Liver (tissue), 3 donors: Measurements from ENCODE around the gene DDO.

Source experiments
- ATF3 ChIP-seq: IDR thresholded peaks from 2 replicates; pipeline ENCODE4 v1.6.1; 2016; ENCODE audit warnings: antibody characterized with exemption
- CTCF ChIP-seq: fragments of 150-350 bp; IDR thresholded peaks from 2 replicates; pipeline ENCODE4 v1.5.1; 2017; ENCODE audit warnings: improper control_type of control experiment, low read depth, low read length; ENCODE audit not compliant: missing input control
- FOXA2 ChIP-seq: IDR thresholded peaks from 2 replicates; pipeline ENCODE4 v1.6.1; 2016; ENCODE audit warnings: antibody characterized with exemption
- GABPA ChIP-seq, 2 donors: IDR thresholded peaks in 1 of 2; conservative IDR thresholded peaks in 1 of 2; 2 replicates each; pipeline ENCODE4 v1.6.1; 2016; ENCODE audit warnings: antibody characterized with exemption in 2 of 2, mild to moderate bottlenecking in 1 of 2, moderate library complexity in 1 of 2
- HNF4A ChIP-seq, 2 donors: conservative IDR thresholded peaks; 2 replicates each; pipeline ENCODE4 v1.6.1; 2016; ENCODE audit warnings: antibody characterized with exemption in 2 of 2, mild to moderate bottlenecking in 2 of 2
- HNF4G ChIP-seq: IDR thresholded peaks from 2 replicates; pipeline ENCODE4 v1.6.1; 2016; ENCODE audit warnings: antibody characterized with exemption
- JUND ChIP-seq, 2 donors: IDR thresholded peaks; 2 replicates each; pipeline ENCODE4 v1.6.1; 2016; ENCODE audit warnings: antibody characterized with exemption in 2 of 2
- MAX ChIP-seq: IDR thresholded peaks from 2 replicates; pipeline ENCODE4 v1.6.1; 2016; ENCODE audit warnings: antibody characterized with exemption
- RAD21 ChIP-seq, 2 donors: IDR thresholded peaks; 2 replicates each; pipeline ENCODE4 v1.6.1; 2016; ENCODE audit warnings: antibody characterized with exemption in 2 of 2, mild to moderate bottlenecking in 2 of 2
- REST ChIP-seq: IDR thresholded peaks from 2 replicates; pipeline ENCODE4 v1.6.1; 2016; ENCODE audit warnings: antibody characterized with exemption, mild to moderate bottlenecking
- SP1 ChIP-seq: IDR thresholded peaks from 2 replicates; pipeline ENCODE4 v1.6.1; 2018; ENCODE audit warnings: antibody characterized with exemption, mild to moderate bottlenecking
- TAF1 ChIP-seq: conservative IDR thresholded peaks from 2 replicates; pipeline ENCODE4 v1.6.1; 2016; ENCODE audit warnings: antibody characterized with exemption, mild to moderate bottlenecking
- donor health status: healthy.
- donor health status: healthy.

- TF ChIP-seq JUND (IDR thresholded peaks at IDR 0.05) (no peak), CTCF (no peak), SP1 (no peak), FOXA2 (no peak), TAF1 (no peak), GABPA (IDR thresholded peaks at IDR 0.05 in 1 of 2, conservative IDR thresholded peaks at IDR 0.05 in 1 of 2) (no peak), REST (no peak), RAD21 (IDR thresholded peaks at IDR 0.05) (no peak), HNF4A (conservative IDR thresholded peaks at IDR 0.05) (no peak), HNF4G (no peak), ATF3 (no peak), MAX (no peak)
Measured at GRCh38 chr6:110409794-110410193, 5.6 kb downstream of the DDO start.
